Skeletal muscle tissue (tissue), 4 donors: ENCODE measurements around the gene CCDC184. TPM values are rescaled to one million over a fixed set of nuclear protein-coding genes. Genes with fewer than 3 reads are reported as not detected.
A peak's percentile ranks its signal among the peaks of the same experiment; 100 is the strongest.

Source experiments
- H3K27ac ChIP-seq: one replicate; pipeline ENCODE4 v1.7.0; 2013; ENCODE audit warnings: mild to moderate bottlenecking, low read depth, low read length, inconsistent platforms
- H3K27me3 ChIP-seq, 3 donors: one replicate each; pipeline ENCODE4 v1.7.0; 2013; ENCODE audit warnings: low read length in 3 of 3; ENCODE audit not compliant: control insufficient read depth in 3 of 3, insufficient read depth in 3 of 3
- H3K36me3 ChIP-seq, 3 donors: one replicate each; pipeline ENCODE4 v1.7.0; 2013; ENCODE audit warnings: low read length in 3 of 3; ENCODE audit not compliant: control insufficient read depth in 3 of 3, insufficient read depth in 3 of 3
- H3K4me1 ChIP-seq, 3 donors: one replicate each; pipeline ENCODE4 v1.7.0; 2013; ENCODE audit warnings: low read length in 3 of 3, mild to moderate bottlenecking in 3 of 3; ENCODE audit not compliant: control insufficient read depth in 3 of 3, insufficient read depth in 3 of 3
- H3K4me3 ChIP-seq, 3 donors: one replicate each; pipeline ENCODE4 v1.7.0; 2013; ENCODE audit warnings: low read length in 3 of 3
- H3K9ac ChIP-seq, 3 donors: one replicate each; pipeline ENCODE4 v1.7.0; 2013; ENCODE audit warnings: low read length in 3 of 3, mild to moderate bottlenecking in 3 of 3, moderate library complexity in 2 of 3, low read depth in 1 of 3
- H3K9me3 ChIP-seq, 3 donors: one replicate each; pipeline ENCODE4 v1.7.0; 2013; ENCODE audit warnings: low read length in 3 of 3; ENCODE audit not compliant: control insufficient read depth in 3 of 3
- total RNA-seq: library from RNA; depleted of rRNA; stranded (reverse); fragments of >200 nt; gene quantifications from one replicate; pipeline ENCODE4 v1.2.3, GENCODE V29; 2014
- donor health status: Osteomylitis.

CCDC184 gene
- total RNA-seq, 1 donor from 2014 or later = 0.52 TPM

DNA sequence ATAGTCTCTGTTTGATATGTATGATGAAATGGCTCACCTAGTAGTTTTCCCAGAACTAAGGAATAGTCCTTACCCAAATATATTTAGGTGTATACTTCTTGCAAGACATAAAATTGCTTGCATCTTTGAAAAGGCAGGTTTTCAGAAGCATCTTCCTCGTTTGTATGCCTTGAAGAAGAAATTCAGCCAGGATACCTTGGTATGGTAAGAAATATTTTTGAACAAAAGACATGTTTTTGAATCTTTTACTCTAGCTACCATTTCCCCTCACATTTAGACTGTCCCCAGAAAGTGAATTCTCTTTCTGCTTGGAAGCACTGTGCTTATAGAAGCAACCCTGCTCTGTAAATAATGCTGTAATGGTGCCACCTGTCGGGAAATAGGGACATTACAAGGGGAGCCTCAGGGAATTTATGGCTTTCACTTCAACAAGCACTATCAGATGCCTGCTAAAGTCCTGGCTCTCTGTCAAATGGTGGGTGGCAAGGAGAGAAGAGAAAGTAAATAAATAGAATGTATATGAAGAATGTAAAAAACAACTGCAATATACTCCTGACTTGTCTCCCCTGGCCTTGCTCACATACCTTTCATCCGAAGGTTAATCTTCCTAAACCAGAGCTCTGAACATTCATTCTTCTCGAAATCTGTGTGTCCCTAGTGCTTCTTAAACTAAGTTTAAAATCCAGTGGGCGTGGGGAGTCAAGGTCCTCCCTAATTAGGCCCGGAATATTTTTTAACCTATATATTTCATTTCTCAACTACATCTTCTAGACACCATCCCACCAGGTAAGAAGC lies 6.1 kb downstream of the CCDC184 start:
- no peaks in the 10 kb centered on the region for H3K9me3 ChIP-seq
- H3K9ac ChIP-seq = peak overlapping the region in 1 of 3 donors; percentile 43
- no peak overlapping the region for H3K4me3 ChIP-seq
- no peaks in the 10 kb centered on the region for H3K4me1 ChIP-seq
- peaks cover 9 to 17% (median 10%) of the 10 kb centered on the region in 3 donors for H3K27me3 ChIP-seq
- H3K36me3 ChIP-seq = no peaks in the 10 kb centered on the region
- H3K27ac ChIP-seq = no peak overlapping the region

DNA sequence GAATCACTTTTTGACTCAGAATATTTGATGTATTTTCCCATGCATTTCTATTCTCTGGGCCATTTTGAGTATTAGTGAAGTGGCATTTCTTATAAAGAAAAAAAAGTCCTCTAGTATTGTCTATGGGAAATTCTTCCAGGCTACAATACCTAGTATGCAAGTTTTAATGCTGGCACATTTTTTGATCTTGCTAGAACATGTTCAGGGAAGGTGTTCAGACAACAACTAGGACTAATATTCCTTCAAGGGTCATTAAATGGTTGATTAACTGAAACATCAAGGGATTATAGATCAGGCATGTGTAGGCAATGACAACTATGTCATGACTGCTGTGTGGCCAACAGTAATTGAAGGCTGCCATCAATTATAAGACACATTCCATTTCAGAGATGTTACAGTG lies 7.7 kb downstream of the CCDC184 start:
- no peaks in the 10 kb centered on the region for H3K9me3 ChIP-seq

DNA sequence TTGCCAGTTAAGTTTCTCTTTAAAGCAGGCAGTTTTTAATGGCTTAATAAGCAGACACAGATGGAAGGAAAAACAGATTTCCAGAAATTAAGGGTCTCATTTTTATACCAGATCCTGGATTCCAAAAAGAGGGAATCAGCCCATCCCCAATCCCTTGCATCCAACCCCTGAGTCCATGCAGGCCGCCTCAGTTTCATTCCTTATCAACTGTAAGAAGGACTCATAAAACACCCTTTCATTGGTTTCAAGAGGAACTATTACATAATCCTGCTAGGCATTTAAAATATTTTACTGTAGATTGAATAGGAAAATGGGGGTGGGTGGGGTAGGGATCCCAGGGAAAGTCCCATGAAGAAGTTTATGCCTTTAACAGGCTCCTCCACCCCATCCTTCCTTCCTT lies 9.4 kb downstream of the CCDC184 start:
- Histone ChIP-seq H3K4me3 (no peak overlapping the region), H3K27me3 (no peaks in the 10 kb centered on the region), H3K9me3 (no peaks in the 10 kb centered on the region), H3K27ac (no peak overlapping the region), H3K9ac (no peak overlapping the region), H3K4me1 (peaks cover 4 to 5% (median 5%) of the 10 kb centered on the region in 3 donors), H3K36me3 (no peaks in the 10 kb centered on the region)

More for the DNA sequence above, 7.7 kb downstream of the CCDC184 start:
- H3K27ac ChIP-seq = no peak overlapping the region
- no peak overlapping the region for H3K9ac ChIP-seq
- H3K27me3 ChIP-seq = peaks cover 0 to 3% (median 0%) of the 10 kb centered on the region in 3 donors
- no peak overlapping the region for H3K4me3 ChIP-seq
- no peaks in the 10 kb centered on the region for H3K4me1 ChIP-seq
- no peaks in the 10 kb centered on the region for H3K36me3 ChIP-seq

GRCh38 chr12:48193623-48194022 lies 10.2 kb downstream of the CCDC184 start:
- Histone ChIP-seq H3K36me3 (peaks cover 0 to 2% (median 0%) of the 10 kb centered on the region in 3 donors), H3K9ac (no peak overlapping the region), H3K9me3 (no peaks in the 10 kb centered on the region), H3K4me3 (no peak overlapping the region), H3K4me1 (peaks cover 5 to 10% (median 5%) of the 10 kb centered on the region in 3 donors), H3K27ac (no peak overlapping the region), H3K27me3 (no peaks in the 10 kb centered on the region)

GRCh38 chr12:48194799-48195201 lies 11.4 kb downstream of the CCDC184 start:
- Histone ChIP-seq H3K4me1 (peaks cover 12 to 14% (median 12%) of the 10 kb centered on the region in 3 donors), H3K9ac (no peak overlapping the region)

GRCh38 chr12:48197549-48197970 lies 14.1 kb downstream of the CCDC184 start:
- no peaks in the 10 kb centered on the region for H3K9me3 ChIP-seq
- peak overlapping the region; percentile 85 to 100 (median 100) for H3K9ac ChIP-seq
- no peaks in the 10 kb centered on the region for H3K27me3 ChIP-seq
- peak overlapping the region; percentile 99 for H3K27ac ChIP-seq
- H3K4me3 ChIP-seq = peak overlapping the region; percentile 96 to 98 (median 97)
- H3K36me3 ChIP-seq = peaks cover 0 to 2% (median under 1%) of the 10 kb centered on the region in 3 donors
- peaks cover 14 to 22% (median 16%) of the 10 kb centered on the region in 3 donors for H3K4me1 ChIP-seq

More at GRCh38 chr12:48194799-48195201, 11.4 kb downstream of the CCDC184 start:
- peaks cover 0 to 2% (median 0%) of the 10 kb centered on the region in 3 donors for H3K36me3 ChIP-seq
- H3K27ac ChIP-seq = no peak overlapping the region
- no peak overlapping the region for H3K4me3 ChIP-seq
- no peaks in the 10 kb centered on the region for H3K27me3 ChIP-seq
- no peaks in the 10 kb centered on the region for H3K9me3 ChIP-seq

GRCh38 chr12:48197971-48198671 lies 14.7 kb downstream of the CCDC184 start:
- peak overlapping the region; percentile 100 for H3K9ac ChIP-seq
- H3K4me3 ChIP-seq = peak overlapping the region; percentile 96 to 98 (median 97)
- H3K27me3 ChIP-seq = no peaks in the 10 kb centered on the region
- peak overlapping the region; percentile 99 for H3K27ac ChIP-seq
- peaks cover 0 to 6% (median 2%) of the 10 kb centered on the region in 3 donors for H3K36me3 ChIP-seq
- peaks cover 14 to 28% (median 16%) of the 10 kb centered on the region in 3 donors for H3K4me1 ChIP-seq
- no peaks in the 10 kb centered on the region for H3K9me3 ChIP-seq

- H3K9me3 ChIP-seq = no peaks in the 10 kb centered on the region
- peak overlapping the region; percentile 99 for H3K27ac ChIP-seq
- peaks cover 14 to 28% (median 16%) of the 10 kb centered on the region in 3 donors for H3K4me1 ChIP-seq
- peak overlapping the region; percentile 100 for H3K9ac ChIP-seq
- H3K36me3 ChIP-seq = peaks cover 0 to 6% (median 2%) of the 10 kb centered on the region in 3 donors
- no peaks in the 10 kb centered on the region for H3K27me3 ChIP-seq
- H3K4me3 ChIP-seq = peak overlapping the region; percentile 96 to 98 (median 97)
These were observed 15.2 kb downstream of the CCDC184 start for GRCh38 chr12:48198672-48198971.

- Histone ChIP-seq H3K27me3 (no peaks in the 10 kb centered on the region), H3K9ac (peak overlapping the region; percentile 100), H3K4me3 (peak overlapping the region; percentile 96 to 98 (median 97)), H3K36me3 (peaks cover 0 to 6% (median 2%) of the 10 kb centered on the region in 3 donors), H3K4me1 (peaks cover 14 to 28% (median 16%) of the 10 kb centered on the region in 3 donors), H3K27ac (peak overlapping the region; percentile 99), H3K9me3 (no peaks in the 10 kb centered on the region)
These were observed 15.5 kb downstream of the CCDC184 start for GRCh38 chr12:48198985-48199384.
